Transverse colon (tissue), 4 donors: Measurements from ENCODE around the gene BCAS4. TPM values are rescaled to one million over a fixed set of nuclear protein-coding genes. Genes with fewer than 3 reads are reported as not detected.

Experiments used
- DNase-seq: peaks from one replicate; pipeline ENCODE4 v3.0.0-alpha.2; 2019
- H3K27ac ChIP-seq, 4 donors: fragments of 200-600 bp; sonication (generic); 2 replicates each; pipeline ENCODE4 v1.5.1; 2016 to 2018; ENCODE audit warnings: inconsistent platforms in 4 of 4
- H3K27me3 ChIP-seq: fragments of 200-600 bp; sonication (generic); 2 replicates; pipeline ENCODE4 v1.5.1; 2017; ENCODE audit warnings: inconsistent platforms
- H3K36me3 ChIP-seq, 4 donors: fragments of 200-600 bp; sonication (generic); 2 replicates each; pipeline ENCODE4 v1.5.1; 2017 to 2019; ENCODE audit warnings: inconsistent platforms in 4 of 4
- H3K4me1 ChIP-seq, 4 donors: fragments of 200-600 bp; sonication (generic); 2 replicates each; pipeline ENCODE4 v1.5.1; 2017 to 2020; ENCODE audit warnings: inconsistent platforms in 4 of 4
- H3K4me3 ChIP-seq, 4 donors: fragments of 200-600 bp; sonication (generic); 1 replicate in 1 of 4; 2 replicates in 3 of 4; pipeline versions ENCODE4 v1.5.1 to v1.6.1; 2017 to 2019; ENCODE audit warnings: inconsistent platforms in 4 of 4
- H3K9me3 ChIP-seq, 2 donors: fragments of 200-600 bp; sonication (generic); 2 replicates each; pipeline ENCODE4 v1.5.1; 2017 to 2019; ENCODE audit warnings: inconsistent platforms in 2 of 2
- CTCF ChIP-seq, 5 experiments: fragments of 200-600 bp in 3 of 5; fragments of 450-650 bp in 2 of 5; sonication (generic) in 3 of 5; IDR thresholded peaks; 1 replicate in 2 of 5; 2 replicates in 3 of 5; pipeline ENCODE4 v1.5.1; 2016 to 2017; ENCODE audit warnings: antibody characterized with exemption in 5 of 5, inconsistent platforms in 3 of 5, mild to moderate bottlenecking in 2 of 5, moderate library complexity in 1 of 5
- EP300 ChIP-seq: sonication (generic); formaldehyde crosslinking; IDR thresholded peaks from one replicate; pipeline ENCODE4 v1.6.1; 2017; ENCODE audit warnings: antibody characterized with exemption, low read depth
- POLR2A ChIP-seq: fragments of 450-650 bp; IDR thresholded peaks from one replicate; pipeline ENCODE4 v1.6.1; 2016; ENCODE audit warnings: antibody characterized with exemption, mild to moderate bottlenecking, moderate library complexity
- POLR2AphosphoS5 ChIP-seq, 3 donors: sonication (generic); formaldehyde crosslinking; IDR thresholded peaks; one replicate each; pipeline ENCODE4 v1.6.1; 2016; ENCODE audit warnings: antibody characterized with exemption in 3 of 3
- WGBS, 2 donors: methylation state at CpG; one replicate each; pipeline ENCODE4 v1.1.5; 2018; ENCODE audit warnings: low coverage in 1 of 2; 5-methylcytosine and 5-hydroxymethylcytosine counted together
- in situ Hi-C, 4 donors: fragments of 200-750 bp; cut with MboI; loops; one replicate each; pipeline versions ENCODE4 v1.15.0 to v1.15.1; 2017; ENCODE audit warnings: low sequenced_read_pairs in 3 of 4, low pct_ligation_motif_present in 1 of 4, low pct_unique_long_range_greater_than_20kb in 1 of 4
- intact Hi-C: fragments of 100-400 bp; cut with DNase I; formaldehyde crosslinking; loops from one replicate; pipeline ENCODE4 v1.15.1; 2023; ENCODE audit warnings: low total_unique reads
- total RNA-seq, 4 donors: library from RNA; depleted of rRNA; stranded (reverse); fragments of >200 nt; gene quantifications; one replicate each; pipeline ENCODE4 v1.1.0, GENCODE V29; 2016

The BCAS4 gene
- total RNA-seq, 4 donors from 2014 or later = 3.3 to 16.5 (median 4.0) TPM; not detected in 1

- H3K9me3 ChIP-seq = no peaks in the 10 kb centered on the region
- no peaks in the 10 kb centered on the region for H3K36me3 ChIP-seq
- peaks cover 0 to 6% (median 0%) of the 10 kb centered on the region in 4 donors for H3K4me1 ChIP-seq
- no peak overlapping the region for H3K27ac ChIP-seq
- no peaks in the 10 kb centered on the region for H3K27me3 ChIP-seq
- H3K4me3 ChIP-seq = no peak overlapping the region
- no peak for DNase-seq
- in situ Hi-C loops = no loop called here
- intact Hi-C loops = no loop called here
- TF ChIP-seq EP300 = no peak
- 80 to 84% methylated on average over 2 to 8 of the region's 8 CpGs for WGBS, 2 donors
Measured at GRCh38 chr20:50838707-50839385, 44.0 kb downstream of the BCAS4 start.

GRCh38 chr20:50842821-50843220 is 48.0 kb downstream of the BCAS4 start:
- in situ Hi-C loops (no loop called here), intact Hi-C loops (no loop called here)
- 72 to 97% methylated on average over 2 to 5 of the region's 5 CpGs for WGBS, 2 donors
- DNase-seq = no peak
- no peaks in the 10 kb centered on the region for H3K27me3 ChIP-seq
- H3K27ac ChIP-seq = no peak overlapping the region
- H3K4me1 ChIP-seq = no peaks in the 10 kb centered on the region
- no peak overlapping the region for H3K4me3 ChIP-seq
- H3K36me3 ChIP-seq = no peaks in the 10 kb centered on the region
- no peaks in the 10 kb centered on the region for H3K9me3 ChIP-seq
- TF ChIP-seq EP300 (no peak), POLR2A (no peak), CTCF (IDR thresholded peaks at IDR 0.05) (no peak), POLR2AphosphoS5 (IDR thresholded peaks at IDR 0.05) (no peak)

- TF ChIP-seq EP300 (no peak), POLR2A (no peak), POLR2AphosphoS5 (IDR thresholded peaks at IDR 0.05) (no peak), CTCF (IDR thresholded peaks at IDR 0.05) (no peak)
- 89 to 100% methylated on average over 3 to 9 of the region's 9 CpGs for WGBS, 2 donors
- Histone ChIP-seq H3K27me3 (no peaks in the 10 kb centered on the region), H3K36me3 (no peaks in the 10 kb centered on the region), H3K27ac (no peak overlapping the region), H3K4me1 (peaks cover 0 to 4% (median 3%) of the 10 kb centered on the region in 4 donors), H3K4me3 (no peak overlapping the region), H3K9me3 (no peaks in the 10 kb centered on the region)
- no peak for DNase-seq
- in situ Hi-C loops = no loop called here
- intact Hi-C loops = no loop called here
Measured at GRCh38 chr20:50843331-50844276, 48.7 kb downstream of the BCAS4 start.

- TF ChIP-seq EP300 = no peak
- Histone ChIP-seq H3K9me3 (no peaks in the 10 kb centered on the region), H3K4me3 (no peak overlapping the region), H3K4me1 (peaks cover 0 to 13% (median 11%) of the 10 kb centered on the region in 4 donors), H3K27ac (no peak overlapping the region), H3K36me3 (no peaks in the 10 kb centered on the region), H3K27me3 (no peaks in the 10 kb centered on the region)
- in situ Hi-C loops (no loop called here), intact Hi-C loops (no loop called here)
- no peak for DNase-seq
- WGBS, 2 donors = 66% methylated on average over 8 of the region's 9 CpGs; no CpG with 5 or more reads in 1 of the 2 donors
Measured at GRCh38 chr20:50844430-50845100, 49.7 kb downstream of the BCAS4 start.
